ENCODE data around the gene ZNF474. TPM values are rescaled to one million over a fixed set of nuclear protein-coding genes. Genes with fewer than 3 reads are reported as not detected.

Gene ZNF474
- total RNA-seq, 2 donors from 2014 or later, result not detected

DNA sequence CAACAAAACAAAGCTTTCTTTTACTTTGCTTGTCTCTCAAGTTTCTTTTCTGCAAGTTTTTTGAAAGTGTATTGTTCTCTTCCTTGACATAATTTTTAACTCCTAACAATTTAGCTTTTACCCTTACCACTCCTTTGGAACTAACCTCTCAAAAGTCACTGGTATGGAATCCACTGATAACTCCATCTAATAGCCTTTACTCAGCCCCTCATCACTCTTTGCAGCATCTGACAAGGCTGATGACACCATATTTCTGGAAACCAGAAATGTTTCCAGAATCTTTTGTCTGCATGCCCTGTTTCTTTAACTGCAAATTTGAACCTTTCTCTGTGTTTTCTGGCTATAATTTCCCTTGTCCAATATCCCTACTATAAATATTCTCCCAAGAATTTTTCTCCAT, 46.5 kb downstream of the ZNF474 start:
- Mint-ChIP-seq H3K27ac (no peak overlapping the region), H3K36me3 (ENCODE audit: low read depth) (no peaks in the 10 kb centered on the region), H3K4me1 (no peaks in the 10 kb centered on the region), H3K9me3 (no peaks in the 10 kb centered on the region), H3K27me3 (no peaks in the 10 kb centered on the region), H3K4me3 (no peak overlapping the region)
- no peak for ATAC-seq (replicated peaks)

DNA sequence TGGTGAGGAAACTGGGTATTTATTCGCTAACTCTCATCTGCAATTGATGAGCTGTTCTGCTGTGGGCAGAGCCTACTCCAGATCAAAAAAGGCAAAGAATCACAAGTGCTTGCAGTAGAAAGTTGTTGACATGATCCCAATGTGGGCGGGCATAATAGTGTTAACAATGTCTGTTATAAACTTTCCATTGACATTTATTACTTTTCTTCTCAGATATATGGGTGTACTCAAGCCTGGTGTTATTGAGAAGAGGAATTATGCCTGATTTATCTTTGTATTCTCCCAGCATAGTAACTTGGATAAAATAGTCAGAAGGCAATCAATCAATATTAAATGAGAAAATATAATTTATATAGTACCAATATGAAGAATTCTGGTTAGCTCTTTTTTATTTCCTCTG, 47.8 kb downstream of the ZNF474 start:
- ATAC-seq (replicated peaks), result no peak
- Mint-ChIP-seq H3K27ac (no peak overlapping the region), H3K36me3 (ENCODE audit: low read depth) (no peaks in the 10 kb centered on the region), H3K9me3 (no peaks in the 10 kb centered on the region), H3K4me3 (no peak overlapping the region), H3K27me3 (no peaks in the 10 kb centered on the region), H3K4me1 (peaks cover 4% of the 10 kb centered on the region)

DNA sequence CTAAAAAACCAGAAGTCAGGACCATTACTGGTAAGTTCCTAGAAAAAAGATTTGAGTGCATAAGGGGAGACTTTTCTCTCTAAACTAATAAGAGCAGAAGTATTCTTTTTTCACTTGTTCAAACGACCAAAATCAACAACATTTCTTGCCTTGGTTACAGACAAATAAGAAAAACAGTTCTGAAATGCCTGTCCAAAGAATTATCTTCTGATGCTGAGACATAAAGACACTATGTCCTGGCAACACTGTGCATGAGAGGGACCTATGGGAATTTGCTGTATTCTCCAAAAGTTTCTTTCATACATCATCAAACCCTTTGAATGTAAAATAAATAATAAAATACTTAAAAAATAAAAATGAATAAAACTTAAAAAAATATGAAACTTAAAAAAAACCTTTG, 50.4 kb downstream of the ZNF474 start:
- Mint-ChIP-seq H3K4me1 (peaks cover 4% of the 10 kb centered on the region), H3K4me3 (no peak overlapping the region), H3K27me3 (peaks cover 3% of the 10 kb centered on the region), H3K27ac (no peak overlapping the region), H3K9me3 (no peaks in the 10 kb centered on the region), H3K36me3 (ENCODE audit: low read depth) (no peaks in the 10 kb centered on the region)
- ATAC-seq (replicated peaks), result no peak

DNA sequence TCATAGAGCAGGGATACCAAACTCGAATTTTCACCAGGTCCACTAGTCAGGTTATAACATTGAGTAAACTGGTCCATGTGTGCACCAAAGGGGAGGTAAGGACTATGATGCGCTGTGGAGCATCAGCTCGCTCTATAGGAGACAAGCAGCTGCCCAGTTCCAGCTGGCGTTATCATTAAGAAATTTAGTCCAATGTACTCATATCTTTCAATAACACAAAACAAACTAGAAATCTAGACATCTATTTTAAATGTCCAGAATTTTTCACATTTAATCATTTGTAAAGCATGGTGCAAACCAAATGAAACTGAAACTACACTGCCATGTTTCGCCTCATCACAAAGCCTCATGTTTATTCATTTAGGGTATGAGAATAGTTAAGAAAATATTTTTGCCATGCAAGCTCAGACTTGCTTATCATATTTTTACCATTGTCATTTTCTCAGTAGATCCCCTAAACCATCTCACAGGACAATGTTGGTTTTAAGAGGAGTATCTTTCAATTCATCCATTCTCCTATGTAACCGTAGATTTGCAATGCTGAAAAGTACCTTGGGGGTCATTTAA, 50.9 kb downstream of the ZNF474 start:
- Mint-ChIP-seq H3K4me3 (no peak overlapping the region), H3K4me1 (peaks cover 4% of the 10 kb centered on the region), H3K36me3 (ENCODE audit: low read depth) (no peaks in the 10 kb centered on the region), H3K27me3 (peaks cover 3% of the 10 kb centered on the region), H3K27ac (no peak overlapping the region), H3K9me3 (no peaks in the 10 kb centered on the region)
- ATAC-seq (replicated peaks), result peak; percentile 12

DNA sequence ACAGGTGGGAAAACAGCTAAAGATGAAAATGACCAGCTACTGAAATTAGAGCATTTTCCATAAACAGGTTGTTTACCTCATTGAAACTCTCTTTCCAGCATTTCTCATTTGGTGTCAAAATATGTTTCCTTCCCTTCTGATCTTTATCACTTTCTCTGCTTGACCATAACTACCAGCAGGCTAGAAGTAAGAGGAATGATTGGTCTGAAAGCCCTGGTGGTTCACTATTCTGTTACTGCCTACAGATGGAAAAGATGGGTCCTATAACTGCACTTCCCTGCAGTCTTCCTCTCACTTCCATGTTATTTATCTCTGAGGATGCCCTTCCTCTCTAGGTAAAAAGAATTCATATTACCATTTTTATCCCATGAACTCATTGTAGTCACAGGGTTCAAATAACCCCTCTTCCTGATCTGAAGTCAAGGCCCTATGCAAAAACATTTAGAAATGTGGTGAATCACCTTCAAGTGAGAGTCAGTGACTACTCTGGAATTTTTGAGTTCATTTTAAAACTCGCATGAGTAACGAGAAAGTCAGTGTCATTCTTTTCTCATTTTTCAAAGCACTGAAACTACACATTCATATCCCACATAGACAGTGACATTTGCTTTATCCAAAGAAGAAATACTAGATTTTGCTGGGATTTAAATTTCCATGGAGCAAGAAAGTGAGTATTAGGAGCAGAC, 51.7 kb downstream of the ZNF474 start:
- H3K9me3 Mint-ChIP-seq, result no peaks in the 10 kb centered on the region
- peak overlapping the region; percentile 79 for H3K27ac Mint-ChIP-seq
- H3K27me3 Mint-ChIP-seq, result peaks cover 3% of the 10 kb centered on the region
- peak; percentile 80 for ATAC-seq (replicated peaks)
- no peaks in the 10 kb centered on the region for H3K36me3 Mint-ChIP-seq (ENCODE audit: low read depth)
- peak overlapping the region; percentile 6 for H3K4me3 Mint-ChIP-seq
- H3K4me1 Mint-ChIP-seq, result peaks cover 4% of the 10 kb centered on the region

DNA sequence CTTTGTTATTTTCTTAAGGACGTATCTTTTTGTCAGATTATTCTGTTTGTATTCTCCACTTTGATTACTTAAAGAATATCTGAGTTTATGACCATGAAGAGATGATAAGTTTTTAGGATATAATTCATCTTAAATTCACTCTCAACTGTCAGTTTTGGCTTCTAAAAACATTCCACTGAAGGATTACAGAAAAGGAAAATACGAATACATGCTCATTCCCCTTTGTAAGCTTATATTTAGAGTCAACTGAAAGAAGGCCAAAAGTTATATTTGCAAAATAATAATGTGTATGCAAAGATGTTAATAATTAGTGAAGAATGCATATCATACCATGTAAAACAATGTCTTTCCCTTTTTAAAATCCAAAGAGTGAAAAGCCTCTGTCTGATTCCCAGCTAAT, 52.5 kb downstream of the ZNF474 start:
- Mint-ChIP-seq H3K27me3 (peaks cover 3% of the 10 kb centered on the region), H3K9me3 (no peaks in the 10 kb centered on the region), H3K4me3 (no peak overlapping the region), H3K4me1 (peaks cover 4% of the 10 kb centered on the region), H3K36me3 (ENCODE audit: low read depth) (no peaks in the 10 kb centered on the region), H3K27ac (no peak overlapping the region)
- ATAC-seq (replicated peaks), result no peak

DNA sequence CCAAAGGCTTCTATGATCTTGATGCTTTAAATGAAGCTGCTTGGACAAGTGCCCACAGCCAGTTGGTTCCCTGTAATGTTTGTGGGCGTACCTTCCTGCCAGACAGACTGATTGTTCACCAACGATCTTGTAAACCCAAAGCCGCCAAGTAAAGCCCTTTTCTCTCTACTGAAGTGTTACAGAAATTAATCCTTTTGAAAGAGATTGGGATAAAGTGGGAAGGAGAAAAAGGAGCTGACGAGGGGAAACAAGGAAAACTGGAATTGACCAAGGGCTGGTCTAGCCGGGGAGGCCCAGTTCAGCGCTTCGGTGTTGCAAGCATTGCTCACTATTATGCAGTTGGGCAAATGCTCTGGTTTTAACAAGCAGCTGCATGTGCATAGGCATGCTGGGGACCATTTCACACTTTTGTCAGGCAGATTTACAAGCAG, 53.2 kb downstream of the ZNF474 start:
- Mint-ChIP-seq H3K9me3 (no peaks in the 10 kb centered on the region), H3K27ac (no peak overlapping the region), H3K36me3 (ENCODE audit: low read depth) (no peaks in the 10 kb centered on the region), H3K27me3 (peaks cover 5% of the 10 kb centered on the region), H3K4me3 (no peak overlapping the region), H3K4me1 (peaks cover 4% of the 10 kb centered on the region)
- ATAC-seq (replicated peaks), result no peak

DNA sequence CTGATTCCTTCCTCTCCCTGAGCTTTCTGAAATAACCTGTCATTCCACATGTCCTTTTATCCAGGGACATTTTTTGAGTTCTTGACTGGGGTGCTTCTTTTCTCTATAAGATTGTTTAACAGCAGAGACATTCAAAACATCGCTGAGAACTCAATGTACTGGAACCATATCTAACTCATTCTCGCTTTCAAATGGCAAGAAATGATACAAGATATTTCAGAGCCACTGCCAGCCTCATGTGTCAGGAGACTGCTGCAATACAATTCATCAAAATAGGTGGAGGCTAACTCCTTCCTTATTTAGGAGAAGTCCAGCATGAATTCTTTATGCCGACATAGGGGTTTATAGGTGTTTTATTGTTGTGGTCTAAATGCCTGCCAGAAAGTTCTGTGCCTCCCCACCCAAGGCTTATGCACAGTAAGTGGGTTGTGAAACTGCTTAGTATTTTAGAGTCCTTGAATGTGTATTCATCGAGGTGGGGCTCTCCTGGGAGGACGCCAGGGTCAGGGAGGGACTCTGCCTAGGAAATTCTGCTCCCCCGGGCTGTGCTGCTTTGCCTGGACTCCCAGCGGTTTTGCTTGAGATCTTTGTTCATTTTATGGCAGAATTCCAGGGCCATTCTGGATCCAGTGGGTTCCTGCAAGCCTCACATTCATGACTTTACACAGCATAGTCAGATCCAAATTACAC, 53.9 kb downstream of the ZNF474 start:
- no peak for ATAC-seq (replicated peaks)
- H3K9me3 Mint-ChIP-seq, result no peaks in the 10 kb centered on the region
- H3K4me1 Mint-ChIP-seq, result peaks cover 4% of the 10 kb centered on the region
- no peak overlapping the region for H3K27ac Mint-ChIP-seq
- H3K27me3 Mint-ChIP-seq, result peaks cover 8% of the 10 kb centered on the region
- no peaks in the 10 kb centered on the region for H3K36me3 Mint-ChIP-seq (ENCODE audit: low read depth)
- no peak overlapping the region for H3K4me3 Mint-ChIP-seq

DNA sequence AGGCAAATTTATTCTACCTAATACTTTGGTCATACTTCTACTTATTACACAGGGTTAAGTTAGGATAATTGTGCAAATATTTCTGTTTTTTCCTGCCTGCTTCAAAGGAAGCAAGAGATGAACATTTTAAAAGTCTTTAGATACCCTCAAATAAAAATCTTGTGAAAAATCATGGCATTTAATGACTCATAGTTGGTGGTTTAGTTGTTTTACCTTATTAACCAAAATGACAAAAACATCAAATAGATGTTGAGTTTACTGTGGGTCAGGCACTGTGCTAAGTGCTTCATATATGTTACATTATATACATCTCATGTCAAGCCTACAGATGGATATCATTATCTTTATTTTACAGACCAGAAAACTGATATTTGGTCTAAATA, 54.4 kb downstream of the ZNF474 start:
- no peak for ATAC-seq (replicated peaks)
- H3K4me1 Mint-ChIP-seq, result peaks cover 4% of the 10 kb centered on the region
- no peaks in the 10 kb centered on the region for H3K36me3 Mint-ChIP-seq (ENCODE audit: low read depth)
- no peak overlapping the region for H3K27ac Mint-ChIP-seq
- H3K4me3 Mint-ChIP-seq, result no peak overlapping the region
- H3K9me3 Mint-ChIP-seq, result no peaks in the 10 kb centered on the region
- peaks cover 9% of the 10 kb centered on the region for H3K27me3 Mint-ChIP-seq

DNA sequence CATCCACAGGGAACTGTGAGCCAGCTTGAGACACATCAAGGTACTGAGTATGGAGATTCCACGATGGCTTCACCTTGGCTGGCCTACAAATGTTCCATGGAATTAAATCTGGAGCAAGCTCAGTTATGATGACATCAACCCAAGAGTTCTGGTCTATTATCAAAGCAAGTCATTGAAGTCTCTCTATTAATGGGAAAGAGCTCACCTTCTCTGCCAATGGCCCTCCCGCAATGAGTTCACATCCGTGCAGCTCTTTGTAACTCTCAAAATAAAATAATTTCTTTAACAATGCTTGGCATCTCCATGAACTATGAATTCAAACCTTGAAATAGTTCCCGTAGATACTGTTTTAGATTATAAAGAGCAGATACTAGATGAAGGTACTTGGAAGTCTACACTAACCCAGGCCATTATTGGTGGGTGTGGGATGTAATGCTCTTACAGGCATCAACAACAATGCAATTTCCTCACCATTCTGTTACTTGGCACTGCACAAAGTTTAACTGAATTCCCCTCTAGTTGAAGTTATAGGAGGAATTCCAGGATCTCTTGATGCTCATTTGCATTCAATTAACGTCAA, 55.4 kb downstream of the ZNF474 start:
- Mint-ChIP-seq H3K27me3 (peaks cover 9% of the 10 kb centered on the region), H3K36me3 (ENCODE audit: low read depth) (no peaks in the 10 kb centered on the region), H3K4me1 (peaks cover 4% of the 10 kb centered on the region), H3K9me3 (no peaks in the 10 kb centered on the region), H3K4me3 (no peak overlapping the region), H3K27ac (no peak overlapping the region)
- no peak for ATAC-seq (replicated peaks)

DNA sequence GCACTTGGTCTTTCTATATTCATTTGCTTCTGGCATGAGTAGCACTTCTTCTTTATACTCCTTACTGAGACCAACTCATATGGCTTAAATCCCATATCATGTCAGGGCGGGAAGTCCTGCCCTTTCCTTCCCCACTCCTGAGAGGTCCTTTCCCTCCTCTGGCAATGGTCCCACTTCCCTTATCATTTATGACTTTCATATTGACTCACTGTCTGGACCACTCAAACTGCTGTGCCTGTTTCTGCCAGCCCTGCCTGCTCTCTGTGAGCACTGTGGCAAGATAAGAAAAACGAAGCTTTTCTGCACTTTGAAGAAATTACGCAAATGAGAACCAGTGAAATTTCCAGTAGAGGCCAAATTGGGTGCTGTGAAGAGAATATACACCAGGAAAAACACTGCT, 58.1 kb downstream of the ZNF474 start:
- Mint-ChIP-seq H3K27ac (no peak overlapping the region), H3K36me3 (ENCODE audit: low read depth) (no peaks in the 10 kb centered on the region), H3K9me3 (no peaks in the 10 kb centered on the region), H3K4me1 (no peaks in the 10 kb centered on the region), H3K4me3 (no peak overlapping the region), H3K27me3 (peaks cover 11% of the 10 kb centered on the region)
- no peak for ATAC-seq (replicated peaks)

DNA sequence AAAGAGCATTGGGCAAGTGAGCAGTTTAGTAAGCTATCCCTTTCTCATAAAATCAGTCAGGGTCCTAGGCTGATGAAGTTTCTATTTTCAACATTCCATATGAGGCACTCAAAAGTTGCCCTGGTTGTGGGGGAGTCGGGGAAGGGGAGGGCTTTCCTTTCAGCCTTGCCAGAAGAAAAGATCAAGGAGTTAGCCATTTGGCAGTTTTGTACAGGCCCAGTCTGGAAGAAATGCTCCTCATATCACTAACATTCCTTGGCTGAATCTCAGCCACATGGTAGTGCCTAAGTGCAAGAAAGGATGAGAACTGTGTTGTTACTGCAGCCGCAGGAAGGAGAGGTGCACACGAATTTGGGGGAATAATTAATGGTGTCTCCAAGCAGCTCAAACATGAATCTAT, 60.8 kb downstream of the ZNF474 start:
- Mint-ChIP-seq H3K36me3 (ENCODE audit: low read depth) (no peaks in the 10 kb centered on the region), H3K27me3 (peaks cover 20% of the 10 kb centered on the region), H3K4me3 (no peak overlapping the region), H3K4me1 (no peaks in the 10 kb centered on the region), H3K27ac (no peak overlapping the region), H3K9me3 (no peaks in the 10 kb centered on the region)
- ATAC-seq (replicated peaks), result no peak

DNA sequence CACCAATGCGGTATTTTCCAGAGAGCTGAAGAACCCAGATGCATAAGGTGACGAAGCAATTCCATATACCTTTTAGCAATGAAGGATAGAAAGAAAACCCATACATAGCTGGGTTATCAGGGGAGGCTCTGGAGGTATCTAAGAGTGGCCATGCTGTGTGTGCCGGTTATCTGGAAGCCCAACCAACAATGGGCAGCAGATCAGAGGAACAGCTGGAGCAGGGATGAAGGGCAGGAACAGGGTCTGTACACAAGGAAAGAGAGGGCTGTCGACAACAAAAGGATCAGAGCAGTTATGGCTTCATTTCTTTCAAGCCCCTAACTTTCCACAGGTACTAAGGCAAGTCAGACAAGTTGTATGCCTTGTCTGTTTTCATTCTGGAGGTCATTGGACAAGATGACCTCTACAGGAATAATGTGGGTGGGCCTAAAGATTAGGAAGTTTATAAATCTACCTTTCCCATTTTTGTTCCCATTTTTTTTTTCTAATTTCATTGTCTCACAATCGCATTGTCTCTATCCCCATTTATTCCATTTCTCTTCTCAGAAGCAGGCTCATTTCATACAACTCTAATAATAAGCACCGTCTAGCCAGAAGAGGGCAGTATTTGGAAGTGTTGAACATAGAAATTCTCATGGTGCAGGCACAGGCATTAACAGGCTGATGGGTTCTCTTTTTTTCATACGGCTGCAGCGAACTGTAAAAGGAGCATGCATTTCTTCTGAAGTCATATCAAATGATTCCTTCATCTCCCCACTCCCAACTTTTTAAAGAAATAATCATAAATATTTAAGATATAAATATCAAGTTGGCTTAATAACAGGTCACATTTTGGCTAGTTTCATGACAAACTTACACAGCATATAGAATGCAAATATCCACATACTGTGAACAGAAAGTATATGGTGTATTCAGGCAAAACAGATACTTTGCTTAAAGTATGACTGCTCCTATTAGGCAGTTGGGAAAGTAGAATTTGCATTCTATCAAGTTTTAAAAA, 63.5 kb downstream of the ZNF474 start:
- Mint-ChIP-seq H3K9me3 (no peaks in the 10 kb centered on the region), H3K27ac (no peak overlapping the region), H3K36me3 (ENCODE audit: low read depth) (no peaks in the 10 kb centered on the region), H3K27me3 (peaks cover 21% of the 10 kb centered on the region), H3K4me3 (no peak overlapping the region), H3K4me1 (no peaks in the 10 kb centered on the region)
- ATAC-seq (replicated peaks), result no peak

DNA sequence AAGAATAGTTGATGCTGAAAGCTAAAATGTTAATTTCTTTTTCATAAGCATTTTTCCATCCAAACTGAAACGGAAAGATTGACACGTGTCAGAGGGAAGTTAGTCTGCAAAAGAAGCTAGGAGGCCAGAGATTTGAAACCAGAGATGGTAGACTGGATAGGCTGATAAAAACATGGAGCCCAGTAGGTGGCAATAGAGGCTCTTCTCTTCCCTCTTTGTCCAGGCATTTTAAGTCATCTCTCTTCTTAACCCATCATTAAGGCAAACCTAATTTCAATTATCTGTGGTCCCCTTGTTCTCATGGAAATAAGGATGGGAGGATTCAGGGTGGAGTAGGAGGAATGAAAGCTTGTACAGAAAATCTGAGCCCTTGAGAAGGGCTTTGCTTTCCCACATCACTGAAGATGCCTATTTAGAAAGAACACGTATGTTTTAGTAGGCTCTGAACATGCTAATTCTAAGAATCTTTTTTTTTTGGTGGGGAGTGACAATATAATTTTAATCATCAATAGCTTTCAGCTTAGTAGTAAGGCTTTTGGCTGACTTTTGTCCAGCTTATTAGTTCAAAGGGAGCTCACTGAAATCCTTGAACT, 66.6 kb downstream of the ZNF474 start:
- no peak for ATAC-seq (replicated peaks)
- Mint-ChIP-seq H3K27me3 (peaks cover 18% of the 10 kb centered on the region), H3K9me3 (no peaks in the 10 kb centered on the region), H3K36me3 (ENCODE audit: low read depth) (no peaks in the 10 kb centered on the region), H3K4me1 (no peaks in the 10 kb centered on the region), H3K4me3 (no peak overlapping the region), H3K27ac (no peak overlapping the region)

All from activated T-helper 17 cell treated with anti-CD3 and anti-CD28 coated beads, Interleukin-2, amount 50 U/mL, for 72 hours (primary cell).